ENCODE results near the gene NBR1.
"Not testable (repeated sequence)": the region's sequence is repeated elsewhere in the genome, so short reads cannot be mapped to it uniquely, and the experiment has no call there.

NBR1 gene

DNA sequence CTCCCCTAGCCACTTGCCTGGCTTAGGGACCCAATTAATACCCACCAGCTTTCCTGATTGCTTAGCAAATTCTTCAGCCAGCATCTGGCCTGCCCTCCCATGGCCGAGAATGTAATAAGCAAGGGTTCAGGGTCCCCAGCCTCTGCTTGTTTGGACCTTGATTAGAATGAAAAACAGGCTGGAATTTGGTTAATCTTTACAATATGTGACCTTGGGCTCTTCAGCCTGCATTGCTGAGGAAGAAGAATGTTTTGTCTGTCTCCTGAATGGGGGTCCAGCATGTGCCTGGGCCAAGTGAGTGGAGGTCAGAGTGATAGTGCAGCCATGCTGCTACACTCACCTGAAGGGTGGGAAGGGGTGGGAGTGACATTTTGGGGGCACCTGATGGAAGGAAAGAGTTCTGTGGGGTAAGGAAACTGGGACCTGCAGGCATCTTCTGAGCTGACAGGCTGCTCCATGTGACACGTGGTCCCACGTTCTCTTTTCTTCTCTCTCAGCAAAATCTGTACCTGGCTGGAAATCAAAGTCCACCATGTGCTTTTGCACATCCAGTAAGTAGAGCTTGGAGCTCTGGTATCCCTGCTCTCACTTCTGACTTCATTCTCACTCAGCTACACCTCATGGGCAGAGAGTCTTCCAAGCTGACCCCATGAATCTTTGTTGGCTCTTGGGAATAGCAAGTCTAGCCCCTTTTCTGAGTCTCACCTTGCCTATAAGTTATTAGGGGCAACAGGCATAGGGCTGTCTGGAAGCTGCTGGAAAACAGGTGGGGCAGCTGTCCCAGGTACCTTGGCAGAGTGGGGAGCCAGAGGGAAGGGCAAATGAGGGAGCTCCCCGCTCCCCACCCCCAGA, 46.0 kb downstream of the NBR1 start:
- DNase-seq: no peak

DNA sequence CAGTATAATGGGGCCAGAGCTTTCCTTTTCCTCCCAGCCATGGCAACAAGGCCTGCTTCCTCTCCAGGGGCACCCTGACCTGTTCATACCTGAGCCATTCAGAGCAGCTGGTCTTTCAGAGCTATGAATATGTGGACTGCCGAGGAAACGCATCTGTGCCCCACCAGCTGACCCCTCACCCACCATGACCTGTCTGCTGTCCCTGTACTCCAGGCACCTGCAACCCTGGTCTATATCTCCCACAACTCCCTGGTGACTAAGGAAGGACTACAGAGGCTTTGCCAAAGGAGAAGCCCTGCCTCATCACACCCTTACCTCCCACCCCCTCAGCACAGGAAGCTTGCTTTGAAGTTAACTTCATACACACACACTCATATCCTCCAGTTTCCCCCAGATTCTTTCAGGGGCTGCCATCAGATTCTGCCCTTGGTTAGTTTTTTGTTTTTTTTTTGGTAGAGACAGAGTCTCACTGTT, 46.6 kb downstream of the NBR1 start:
- no peak for DNase-seq

DNA sequence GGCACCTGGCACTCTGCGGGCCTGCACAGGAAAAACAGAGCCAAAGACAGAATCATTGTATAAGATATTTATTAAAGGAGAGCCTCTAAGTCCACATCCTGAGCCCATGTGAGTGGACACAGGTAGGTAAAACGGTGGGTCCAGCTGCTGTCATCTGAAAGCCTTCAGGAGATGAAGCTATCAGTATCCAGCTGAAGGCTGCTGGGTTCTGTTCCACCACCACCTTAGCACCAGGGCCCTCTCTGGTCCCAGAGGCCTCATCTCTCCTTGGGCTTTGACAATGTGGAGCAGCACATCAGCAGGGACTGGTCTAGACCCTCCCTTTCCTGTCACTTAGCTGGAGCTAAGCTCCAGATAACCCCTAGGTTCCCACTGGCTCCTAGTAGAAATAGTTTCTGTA, 48.0 kb downstream of the NBR1 start:
- DNase-seq: no peak

DNA sequence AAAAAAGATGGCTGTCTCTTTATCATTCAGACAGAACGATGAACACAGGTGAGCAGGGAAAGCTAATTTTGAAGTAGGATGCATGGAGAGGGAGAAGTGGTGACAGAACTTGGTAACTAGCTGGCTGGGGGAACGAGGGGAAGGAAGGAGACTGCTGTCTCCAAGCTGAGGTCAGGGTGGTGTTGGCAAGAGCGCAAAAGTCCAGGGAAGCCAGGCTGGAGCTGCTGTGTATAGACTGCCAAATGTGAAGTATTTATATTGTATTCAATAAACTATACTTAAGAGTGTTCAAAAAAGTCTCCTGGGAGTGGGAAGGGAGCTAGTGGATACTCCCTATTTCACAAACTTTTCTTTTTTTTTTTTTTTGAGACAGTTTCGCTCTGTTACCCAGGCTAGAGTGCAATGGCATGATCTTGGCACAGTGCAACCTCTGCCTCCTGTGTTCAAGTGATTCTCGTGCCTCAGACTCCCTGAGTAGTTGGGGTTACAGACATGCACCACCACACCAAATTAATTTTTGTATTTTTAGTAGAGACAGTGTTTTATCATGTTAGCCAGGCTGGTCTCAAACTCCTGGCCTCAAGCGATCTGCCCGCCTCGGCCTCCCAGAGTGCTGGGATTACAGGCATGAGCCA, 48.8 kb downstream of the NBR1 start:
- no peak for DNase-seq

DNA sequence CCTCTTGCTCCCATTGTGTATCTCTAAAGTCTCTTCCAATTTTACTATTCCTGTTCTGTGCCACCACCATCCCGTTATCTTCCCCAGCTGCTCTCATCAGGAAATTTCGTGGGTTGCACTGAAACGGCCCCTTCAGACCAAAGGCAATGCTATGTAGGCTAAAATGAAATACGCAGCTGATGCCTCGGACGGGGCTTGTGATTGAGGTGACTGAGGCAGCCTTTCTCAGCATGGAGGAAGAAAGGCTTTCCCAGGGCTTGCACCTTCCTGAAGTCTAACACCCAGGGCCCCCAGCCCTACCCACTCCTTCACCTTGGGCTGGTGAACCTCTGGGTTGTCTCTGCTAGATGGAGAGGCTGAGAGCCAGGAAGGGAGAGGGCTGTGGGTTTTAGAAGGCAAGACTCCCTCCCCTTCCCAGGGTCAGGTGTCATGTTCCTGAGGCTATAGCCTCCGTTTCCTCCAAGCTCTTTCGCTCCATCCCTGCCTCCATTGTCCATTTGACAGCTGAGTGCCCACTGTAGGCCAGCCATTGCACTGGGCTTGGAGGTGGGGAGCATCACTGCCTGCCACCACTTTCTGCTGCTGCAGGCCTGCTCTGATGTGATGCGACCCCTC, 49.6 kb downstream of the NBR1 start:
- no peak for DNase-seq

DNA sequence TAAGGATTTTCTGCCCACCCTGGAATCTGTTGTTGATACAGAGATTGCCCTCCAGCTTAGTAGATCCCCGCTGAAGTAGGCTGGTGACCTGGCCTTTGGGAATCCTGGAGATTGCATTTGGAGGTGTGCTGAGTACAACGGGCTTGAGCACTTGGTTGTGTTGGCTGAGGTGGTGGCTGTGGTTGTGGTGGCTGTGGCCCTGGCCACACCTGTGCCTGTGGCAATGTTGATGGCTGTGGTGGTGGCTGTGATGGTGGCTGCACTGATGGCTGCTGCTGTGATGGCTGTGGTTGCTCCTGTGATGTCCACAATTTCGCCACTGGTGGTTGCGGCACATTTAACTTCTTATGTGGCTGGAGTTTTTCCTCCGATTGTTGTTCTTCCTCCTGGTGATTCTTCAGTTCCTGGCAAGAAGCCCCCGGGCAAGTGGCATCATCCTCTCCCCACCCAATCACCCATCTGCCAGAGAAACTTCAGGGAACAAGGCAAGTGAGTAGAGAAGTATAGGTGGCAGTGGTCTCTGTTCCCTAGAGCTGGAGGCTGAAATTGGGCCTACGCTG, 53.2 kb downstream of the NBR1 start:
- DNase-seq: no peak

DNA sequence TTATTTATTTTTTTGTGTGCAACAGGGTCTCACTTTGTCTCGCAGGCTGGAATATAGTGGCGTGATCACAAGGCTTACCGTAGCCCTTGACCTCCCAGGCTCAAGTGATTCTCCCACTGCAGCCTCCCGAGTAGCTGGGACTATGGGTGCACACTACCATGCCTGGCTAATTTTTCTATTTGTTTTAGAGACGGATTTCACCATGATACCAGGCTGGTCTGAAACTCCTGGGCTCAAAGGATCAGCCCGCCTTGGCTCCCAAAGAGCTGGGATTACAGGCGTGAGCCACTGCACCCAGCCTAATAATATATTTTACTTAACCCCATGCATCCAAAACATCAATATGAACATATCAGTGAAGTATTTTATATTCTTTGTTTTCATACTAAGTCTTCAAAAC, 55.4 kb downstream of the NBR1 start:
- DNase-seq: no peak

DNA sequence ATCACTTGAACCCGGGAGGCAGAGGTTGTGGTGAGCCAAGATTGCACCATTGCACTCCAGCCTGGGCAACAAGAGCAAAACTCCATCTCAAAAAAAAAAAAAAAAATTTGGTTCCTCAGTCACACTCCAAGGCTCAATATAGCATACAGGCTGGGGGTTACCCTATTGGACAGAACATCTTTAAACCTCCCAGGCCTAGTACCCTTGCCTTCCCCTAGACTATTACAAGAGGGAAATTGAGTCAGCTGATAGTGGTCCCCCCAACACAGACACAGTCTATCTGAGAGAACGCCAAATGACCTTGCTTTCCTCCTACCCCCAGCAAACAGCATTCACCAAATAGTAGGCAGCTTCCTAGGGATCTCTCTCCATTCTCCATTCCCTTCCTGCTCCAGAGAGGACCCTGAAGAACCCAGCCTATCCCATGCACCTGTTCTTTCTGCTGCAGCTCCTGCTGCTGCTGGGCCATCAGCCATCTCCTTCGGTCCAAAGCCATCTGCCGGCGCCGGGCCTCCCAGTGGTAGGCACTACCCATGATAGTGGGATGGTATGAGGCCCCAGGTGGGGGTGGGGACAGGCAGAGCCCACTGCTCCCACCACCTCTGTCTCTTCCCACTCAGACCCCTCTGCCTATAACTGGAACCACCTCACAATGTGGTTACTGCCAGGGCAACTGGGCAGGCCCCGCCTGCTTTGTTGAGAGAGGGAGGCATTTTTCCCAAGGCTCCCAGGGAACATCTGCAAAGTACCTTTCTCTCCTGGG, 57.2 kb downstream of the NBR1 start, which contains the start of gene CCDC200:
Gene CCDC200 (minus strand): TSS at position 604 of the 763 bp plus-strand sequence. CDS start 69 bp downstream, at position 535.
- DNase-seq: not testable (repeated sequence)

DNA sequence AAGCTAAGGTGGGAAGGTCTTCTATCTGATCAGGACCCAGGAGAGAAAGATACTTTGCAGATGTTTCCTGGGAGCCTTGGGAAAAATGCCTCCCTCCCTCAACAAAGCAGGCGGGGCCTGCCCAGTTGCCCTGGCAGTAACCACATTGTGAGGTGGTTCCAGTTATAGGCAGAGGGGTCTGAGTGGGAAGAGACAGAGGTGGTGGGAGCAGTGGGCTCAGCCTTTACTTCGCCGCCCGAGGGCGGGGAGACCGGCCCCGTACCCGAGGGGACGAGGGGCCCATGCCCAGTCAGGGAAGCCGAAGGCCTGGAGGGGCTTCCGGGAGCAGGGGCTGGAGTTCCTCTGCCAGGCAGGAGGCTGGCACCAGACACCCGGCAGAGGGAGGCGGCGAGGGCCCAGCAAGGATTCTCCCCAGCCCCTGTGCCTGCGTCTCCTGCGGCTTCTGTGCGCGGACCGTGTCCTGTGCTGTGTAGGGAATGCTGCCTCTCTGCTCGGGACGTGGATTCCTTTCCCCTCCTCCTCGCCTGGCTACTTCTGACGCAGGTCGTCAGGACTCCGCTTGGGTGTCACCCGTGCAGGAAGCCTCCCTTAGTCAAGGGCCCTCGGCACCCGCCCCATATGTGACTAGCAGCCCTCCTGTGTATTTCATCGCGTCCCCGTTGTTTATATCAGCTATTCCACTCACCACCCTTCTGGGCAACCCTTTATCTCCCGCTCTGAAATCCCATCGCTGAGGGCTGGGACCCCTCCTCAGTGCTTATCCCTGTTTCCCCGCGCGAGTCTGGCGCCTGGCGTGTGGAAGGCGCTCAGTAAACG, 60.4 kb downstream of the NBR1 start:
- not testable (repeated sequence) for DNase-seq

DNA sequence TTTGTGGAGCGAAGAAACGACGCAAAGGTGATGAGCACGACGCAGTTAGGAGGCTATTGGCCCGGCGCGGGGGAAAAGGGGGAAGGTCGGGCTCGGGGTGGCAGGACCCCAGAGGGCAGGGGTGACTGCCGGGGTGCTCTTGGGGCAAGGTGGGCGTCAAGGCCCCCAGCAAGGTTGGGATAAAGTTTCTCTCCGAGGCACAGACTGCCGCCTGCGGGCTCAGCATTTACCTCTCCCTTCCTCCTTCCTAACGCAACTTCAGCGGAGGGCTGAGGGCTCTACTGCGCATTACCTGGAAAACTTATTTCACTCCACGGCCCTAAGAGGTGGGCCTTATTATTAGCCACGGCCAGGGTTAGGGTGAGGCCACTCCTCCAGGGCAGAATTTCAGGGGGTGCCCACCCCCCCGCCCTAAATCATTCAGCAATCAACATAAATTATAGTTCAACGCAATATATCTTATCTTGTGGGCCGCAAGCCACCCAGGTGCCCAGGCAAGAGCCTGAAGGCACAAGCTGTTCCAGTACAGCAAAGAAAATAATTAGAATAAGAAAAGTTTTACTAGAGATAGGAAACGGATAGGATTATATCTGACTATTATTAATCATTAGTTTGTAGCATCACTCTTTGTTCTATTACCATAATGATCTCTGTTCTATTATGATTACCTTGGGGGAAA, 61.1 kb downstream of the NBR1 start:
- DNase-seq: not testable (repeated sequence)

DNA sequence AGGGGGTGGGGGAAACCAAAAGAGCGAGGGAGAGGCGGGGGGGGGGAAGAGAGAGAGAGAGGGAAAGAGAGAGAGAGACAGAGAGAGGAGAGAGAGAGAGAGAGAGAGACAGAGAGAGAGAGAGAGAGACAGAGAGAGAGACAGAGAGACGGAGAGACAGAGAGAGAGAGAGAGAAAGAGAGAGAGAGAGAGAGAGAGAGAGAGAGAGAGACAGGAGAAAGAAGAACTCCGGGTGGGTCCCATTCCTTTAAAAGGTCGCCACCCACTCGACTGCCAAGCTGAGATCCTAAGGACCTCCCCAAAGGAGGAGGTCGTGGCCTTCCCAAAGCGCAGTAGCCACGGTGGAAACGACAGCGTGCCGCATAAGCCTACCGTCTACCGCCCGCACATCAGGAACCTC, 62.2 kb downstream of the NBR1 start:
- DNase-seq: not testable (repeated sequence)

DNA sequence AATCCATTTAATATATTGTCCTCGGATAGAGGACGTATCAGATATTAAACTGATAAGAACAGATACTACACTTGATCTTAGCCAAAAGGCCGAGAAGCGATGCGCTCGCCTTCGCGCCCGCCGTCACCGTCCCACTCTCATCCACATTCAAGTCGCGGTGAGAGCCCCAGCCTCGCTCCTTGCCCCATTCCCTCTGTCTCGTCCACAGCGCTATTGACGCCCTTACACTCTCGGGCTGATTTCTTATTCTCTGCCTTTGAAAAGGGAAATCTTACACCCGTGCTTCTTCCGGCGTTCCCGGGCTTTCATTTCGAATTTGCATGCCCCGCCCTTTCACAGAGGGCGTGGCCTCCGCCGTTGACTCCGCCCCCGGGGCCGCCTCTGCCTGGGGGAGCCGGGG, 62.9 kb downstream of the NBR1 start, which contains the start of gene RNU2-1:
Gene RNU2-1 (minus strand): TSS at position 101 of the 400 bp plus-strand sequence.
- not testable (repeated sequence) for DNase-seq

DNA sequence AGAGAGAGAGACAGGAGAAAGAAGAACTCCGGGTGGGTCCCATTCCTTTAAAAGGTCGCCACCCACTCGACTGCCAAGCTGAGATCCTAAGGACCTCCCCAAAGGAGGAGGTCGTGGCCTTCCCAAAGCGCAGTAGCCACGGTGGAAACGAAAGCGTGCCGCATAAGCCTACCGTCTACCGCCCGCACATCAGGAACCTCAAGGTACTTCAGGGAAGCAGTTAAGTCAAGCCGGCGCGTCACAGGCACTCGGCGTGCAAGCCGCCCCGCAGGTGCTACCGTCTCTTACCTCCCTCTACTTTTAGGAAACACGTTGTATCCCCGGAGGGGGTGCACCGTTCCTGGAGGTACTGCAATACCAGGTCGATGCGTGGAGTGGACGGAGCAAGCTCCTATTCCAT, 68.6 kb downstream of the NBR1 start:
- not testable (repeated sequence) for DNase-seq

DNA sequence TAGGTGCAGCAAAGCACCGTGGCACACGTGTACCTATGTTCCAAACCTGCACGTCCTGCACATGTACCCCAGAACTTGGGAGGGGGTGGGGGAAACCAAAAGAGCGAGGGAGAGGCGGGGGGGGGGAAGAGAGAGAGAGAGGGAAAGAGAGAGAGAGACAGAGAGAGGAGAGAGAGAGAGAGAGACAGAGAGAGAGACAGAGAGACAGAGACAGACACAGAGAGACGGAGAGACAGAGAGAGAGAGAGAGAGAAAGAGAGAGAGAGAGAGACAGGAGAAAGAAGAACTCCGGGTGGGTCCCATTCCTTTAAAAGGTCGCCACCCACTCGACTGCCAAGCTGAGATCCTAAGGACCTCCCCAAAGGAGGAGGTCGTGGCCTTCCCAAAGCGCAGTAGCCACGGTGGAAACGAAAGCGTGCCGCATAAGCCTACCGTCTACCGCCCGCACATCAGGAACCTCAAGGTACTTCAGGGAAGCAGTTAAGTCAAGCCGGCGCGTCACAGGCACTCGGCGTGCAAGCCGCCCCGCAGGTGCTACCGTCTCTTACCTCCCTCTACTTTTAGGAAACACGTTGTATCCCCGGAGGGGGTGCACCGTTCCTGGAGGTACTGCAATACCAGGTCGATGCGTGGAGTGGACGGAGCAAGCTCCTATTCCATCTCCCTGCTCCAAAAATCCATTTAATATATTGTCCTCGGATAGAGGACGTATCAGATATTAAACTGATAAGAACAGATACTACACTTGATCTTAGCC, 69.8 kb downstream of the NBR1 start:
- not testable (repeated sequence) for DNase-seq

DNA sequence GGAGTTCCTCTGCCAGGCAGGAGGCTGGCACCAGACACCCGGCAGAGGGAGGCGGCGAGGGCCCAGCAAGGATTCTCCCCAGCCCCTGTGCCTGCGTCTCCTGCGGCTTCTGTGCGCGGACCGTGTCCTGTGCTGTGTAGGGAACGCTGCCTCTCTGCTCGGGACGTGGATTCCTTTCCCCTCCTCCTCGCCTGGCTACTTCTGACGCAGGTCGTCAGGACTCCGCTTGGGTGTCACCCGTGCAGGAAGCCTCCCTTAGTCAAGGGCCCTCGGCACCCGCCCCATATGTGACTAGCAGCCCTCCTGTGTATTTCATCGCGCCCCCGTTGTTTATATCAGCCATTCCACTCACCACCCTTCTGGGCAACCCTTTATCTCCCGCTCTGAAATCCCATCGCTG, 75.4 kb downstream of the NBR1 start:
- DNase-seq: not testable (repeated sequence)

Data from NCI-H1436 treated with DMSO at 0.1 percent for 48 hours (cell line).